ENCODE data around the gene GPR55.

DNA sequence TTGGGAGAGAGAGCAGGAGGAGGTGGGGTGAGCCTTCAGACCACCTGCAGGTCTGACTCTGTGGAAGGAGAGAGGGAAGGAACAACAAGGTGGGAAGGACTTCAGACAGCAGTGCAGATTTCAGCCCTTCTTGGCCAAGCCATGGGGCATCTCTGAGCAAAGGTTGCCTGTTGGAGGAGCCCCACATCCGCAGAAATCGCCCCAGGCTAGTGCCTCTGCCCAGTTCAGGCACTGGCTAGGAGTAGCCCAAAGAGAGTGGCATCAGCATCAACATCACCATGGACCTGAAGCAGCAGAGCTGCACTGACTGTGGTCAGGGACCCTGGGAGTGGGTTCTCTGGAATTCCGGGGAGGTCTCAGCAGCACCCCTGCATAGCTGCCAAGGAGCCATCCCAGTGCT lies 10.2 kb downstream of the GPR55 start:
- TF ChIP-seq CTCF (IDR thresholded peaks at IDR 0.05) (no peak), POLR2A (IDR thresholded peaks at IDR 0.05) (no peak), POLR2AphosphoS5 (IDR thresholded peaks at IDR 0.05) (no peak)
